Adrenal gland (tissue), 5 donors: ENCODE data around the gene NQO1.

ENCODE experiments used
- CTCF ChIP-seq, 6 experiments: fragments of 450-650 bp in 4 of 6; fragments of 200-600 bp in 2 of 6; sonication (generic) in 1 of 6; IDR thresholded peaks; 1 replicate in 5 of 6; 2 replicates in 1 of 6; pipeline versions ENCODE4 v1.5.1 to v1.8.0; 2016 to 2021; ENCODE audit warnings: antibody characterized with exemption in 6 of 6, mild to moderate bottlenecking in 2 of 6, moderate library complexity in 1 of 6
- POLR2A ChIP-seq, 2 donors: fragments of 450-650 bp; IDR thresholded peaks; one replicate each; pipeline ENCODE4 v1.6.1; 2017; ENCODE audit warnings: antibody characterized with exemption in 2 of 2, mild to moderate bottlenecking in 2 of 2, moderate library complexity in 1 of 2
- donor health status: DM: no; HTN: no; CAD: no.

- TF ChIP-seq POLR2A (IDR thresholded peaks at IDR 0.05) (no peak), CTCF (IDR thresholded peaks at IDR 0.05) (no peak)
These were observed 15.9 kb upstream of the NQO1 start for GRCh38 chr16:69741951-69742904.
